NCI-H526 (cell line): Measurements from ENCODE around the gene ZBTB25.
"Not testable (repeated sequence)": the region's sequence is repeated elsewhere in the genome, so short reads cannot be mapped to it uniquely, and the experiment has no call there.

ENCODE experiments used
- DNase-seq, 2 experiments: peaks; one replicate each; lab custom pipeline; 2025; lab: John Stamatoyannopoulos, UW

ZBTB25 gene, protein sequence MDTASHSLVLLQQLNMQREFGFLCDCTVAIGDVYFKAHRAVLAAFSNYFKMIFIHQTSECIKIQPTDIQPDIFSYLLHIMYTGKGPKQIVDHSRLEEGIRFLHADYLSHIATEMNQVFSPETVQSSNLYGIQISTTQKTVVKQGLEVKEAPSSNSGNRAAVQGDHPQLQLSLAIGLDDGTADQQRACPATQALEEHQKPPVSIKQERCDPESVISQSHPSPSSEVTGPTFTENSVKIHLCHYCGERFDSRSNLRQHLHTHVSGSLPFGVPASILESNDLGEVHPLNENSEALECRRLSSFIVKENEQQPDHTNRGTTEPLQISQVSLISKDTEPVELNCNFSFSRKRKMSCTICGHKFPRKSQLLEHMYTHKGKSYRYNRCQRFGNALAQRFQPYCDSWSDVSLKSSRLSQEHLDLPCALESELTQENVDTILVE

GRCh38 chr14:64503434-64504309 lies at the start of gene ZBTB25:
Gene ZBTB25, minus strand, starts transcription at chr14:64503838. Its CDS starts 13,305 bp downstream, at chr14:64490533.
- DNase-seq: peak; percentile 71 to 94

- no peak for DNase-seq
Observed at GRCh38 chr14:64550621-64551333, 47.1 kb upstream of the ZBTB25 start.

DNA sequence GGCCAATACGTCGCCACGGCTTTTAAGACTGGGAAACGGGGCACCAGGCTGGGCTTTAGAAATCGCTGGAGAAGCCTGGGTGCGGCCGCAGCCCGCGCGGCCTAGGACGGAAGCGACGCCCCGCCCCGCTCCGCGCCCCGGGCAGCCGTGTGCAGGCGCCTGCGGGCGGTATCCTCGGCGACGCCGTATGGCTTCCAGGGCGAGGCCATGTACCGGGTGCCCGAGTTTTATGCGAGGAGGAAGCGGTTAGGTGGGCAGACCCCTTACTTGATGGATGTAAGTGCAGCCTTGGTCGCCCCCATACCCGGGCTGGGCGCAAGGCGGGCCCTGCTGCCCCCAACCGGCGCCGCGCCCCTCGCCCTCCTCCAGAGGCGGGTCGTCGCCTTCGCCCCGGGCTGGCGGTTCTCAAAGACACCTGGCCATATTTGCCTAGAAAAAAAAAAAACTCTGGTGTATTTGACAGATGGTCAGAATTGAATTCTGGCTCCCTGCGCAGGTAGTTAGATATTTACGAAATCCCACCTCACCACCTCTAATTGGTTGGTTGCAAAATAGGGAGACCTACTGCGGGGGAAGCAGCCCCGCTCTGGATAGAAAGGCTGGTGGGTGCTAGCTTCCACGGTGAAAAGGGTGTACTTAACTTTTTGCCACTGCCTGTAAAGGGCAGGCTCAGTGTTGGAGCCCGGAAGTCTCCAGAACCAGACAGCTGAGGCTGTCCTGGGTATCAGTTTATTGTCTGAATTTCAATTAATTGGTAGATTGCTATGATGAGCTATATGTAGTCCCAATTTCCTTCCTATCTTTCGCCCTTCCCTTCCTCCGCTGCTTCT lies 46.4 kb upstream of the ZBTB25 start, which contains the start of gene PPP1R36:
PPP1R36 (plus strand) TSS at position 171 of the 830 bp plus-strand sequence; CDS start at position 208, 37 bp downstream.
- DNase-seq: peak; percentile 56 to 87

GRCh38 chr14:64549016-64549415 lies 45.4 kb upstream of the ZBTB25 start:
- DNase-seq: peak in 1 of 2 experiments; percentile 5

- peak in 1 of 2 experiments; percentile 1 for DNase-seq
Observed at GRCh38 chr14:64544607-64545312, 41.1 kb upstream of the ZBTB25 start.

GRCh38 chr14:64542836-64543201 lies 39.2 kb upstream of the ZBTB25 start:
- DNase-seq: no peak

DNA sequence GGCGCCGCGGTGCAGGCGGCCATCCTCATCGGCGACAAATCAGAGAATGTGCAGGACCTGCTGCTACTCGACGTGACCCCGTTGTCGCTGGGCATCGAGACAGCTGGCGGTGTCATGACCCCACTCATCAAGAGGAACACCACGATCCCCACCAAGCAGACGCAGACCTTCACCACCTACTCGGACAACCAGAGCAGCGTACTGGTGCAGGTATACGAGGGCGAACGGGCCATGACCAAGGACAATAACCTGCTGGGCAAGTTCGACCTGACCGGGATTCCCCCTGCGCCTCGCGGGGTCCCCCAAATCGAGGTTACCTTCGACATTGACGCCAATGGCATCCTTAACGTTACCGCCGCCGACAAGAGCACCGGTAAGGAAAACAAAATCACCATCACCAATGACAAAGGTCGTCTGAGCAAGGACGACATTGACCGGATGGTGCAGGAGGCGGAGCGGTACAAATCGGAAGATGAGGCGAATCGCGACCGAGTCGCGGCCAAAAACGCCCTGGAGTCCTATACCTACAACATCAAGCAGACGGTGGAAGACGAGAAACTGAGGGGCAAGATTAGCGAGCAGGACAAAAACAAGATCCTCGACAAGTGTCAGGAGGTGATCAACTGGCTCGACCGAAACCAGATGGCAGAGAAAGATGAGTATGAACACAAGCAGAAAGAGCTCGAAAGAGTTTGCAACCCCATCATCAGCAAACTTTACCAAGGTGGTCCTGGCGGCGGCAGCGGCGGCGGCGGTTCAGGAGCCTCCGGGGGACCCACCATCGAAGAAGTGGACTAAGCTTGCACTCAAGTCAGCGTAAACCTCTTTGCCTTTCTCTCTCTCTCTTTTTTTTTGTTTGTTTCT lies 38.6 kb upstream of the ZBTB25 start:
- no peak for DNase-seq

GRCh38 chr14:64541261-64541971 lies 37.8 kb upstream of the ZBTB25 start:
- peak in 1 of 2 experiments; percentile 2 for DNase-seq

- DNase-seq: peak; percentile 90 to 97
Observed at GRCh38 chr14:64540208-64541202, 36.9 kb upstream of the ZBTB25 start, which contains the start of gene HSPA2. Gene HSPA2, plus strand, starts transcription at chr14:64540741. Its CDS starts 109 bp downstream, at chr14:64540850.

DNA sequence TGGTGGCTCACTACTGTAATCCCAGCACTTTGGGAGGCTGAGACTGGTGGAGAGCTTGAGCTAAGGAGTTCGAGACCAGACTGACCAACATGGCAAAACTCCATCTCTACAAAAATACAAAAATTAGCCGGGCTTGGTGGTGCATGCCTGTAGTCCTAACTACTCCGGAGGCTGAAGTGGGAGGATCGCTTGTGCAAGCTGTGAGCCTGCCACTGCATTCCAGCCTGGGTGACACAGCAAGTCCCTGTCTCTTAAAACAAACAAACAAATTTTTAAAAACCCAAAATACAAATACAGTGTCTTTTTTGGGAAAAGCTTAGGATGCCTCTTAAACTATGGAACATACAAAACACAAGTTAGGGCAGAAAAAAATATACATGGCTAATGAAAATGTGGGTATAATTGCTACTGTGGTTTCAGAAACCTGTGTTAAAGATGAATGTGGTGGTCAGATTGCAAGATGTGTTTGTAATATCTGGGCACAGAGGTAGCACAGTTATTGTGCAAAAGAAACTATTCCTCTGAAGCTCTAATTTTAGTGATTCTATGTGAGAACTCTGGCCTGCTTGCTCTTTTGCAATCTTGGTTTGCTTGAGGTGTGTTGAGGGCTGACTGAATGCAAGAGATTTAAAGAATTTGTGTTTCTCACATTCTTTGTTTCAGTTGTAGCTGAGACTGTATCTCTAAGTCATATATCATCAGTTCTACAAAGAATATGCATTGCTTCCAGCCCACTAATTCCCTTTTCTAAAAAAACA lies 33.0 kb upstream of the ZBTB25 start:
- DNase-seq: no peak

DNA sequence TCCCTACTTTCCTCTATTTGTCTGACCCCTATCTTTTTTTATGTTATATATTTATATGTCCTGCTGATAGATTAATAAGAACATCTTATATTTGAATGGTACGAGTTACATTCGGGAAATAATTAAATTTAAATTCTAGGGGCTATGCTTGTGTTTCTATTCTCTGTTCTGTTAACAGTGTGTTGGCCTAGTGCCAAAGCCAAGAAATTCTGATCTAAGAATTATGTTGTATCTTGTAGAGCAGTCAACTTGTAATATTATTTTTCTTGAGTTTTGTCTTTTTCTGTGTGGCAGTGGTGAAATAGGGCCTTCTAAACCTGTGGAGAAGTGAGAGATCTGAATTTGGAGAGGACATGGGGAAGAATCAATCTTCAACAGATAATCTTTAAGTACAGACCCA lies 27.9 kb upstream of the ZBTB25 start:
- DNase-seq: no peak

DNA sequence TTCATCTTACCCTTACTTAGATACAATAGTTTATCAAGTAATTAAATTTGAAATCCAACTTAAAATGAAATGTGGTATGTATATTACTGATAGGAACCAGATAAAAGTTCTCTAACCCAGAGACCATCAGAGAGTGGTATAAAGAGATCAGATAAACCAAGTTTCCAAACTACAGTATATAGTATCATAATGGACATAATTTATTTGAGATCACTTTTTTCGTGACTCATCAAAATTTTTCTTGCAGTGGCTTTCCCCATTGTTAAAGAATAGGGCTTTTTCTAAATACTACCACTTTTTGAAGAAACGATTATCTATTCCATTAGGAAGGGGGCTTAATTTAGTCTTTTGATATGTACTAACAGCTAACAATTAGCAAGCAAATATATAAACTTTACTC lies 21.7 kb upstream of the ZBTB25 start:
- DNase-seq: no peak

GRCh38 chr14:64522591-64523355 lies 19.1 kb upstream of the ZBTB25 start:
- no peak for DNase-seq

GRCh38 chr14:64520699-64521098 lies 17.1 kb upstream of the ZBTB25 start:
- DNase-seq: no peak

GRCh38 chr14:64518229-64518628 lies 14.6 kb upstream of the ZBTB25 start:
- DNase-seq: no peak

DNA sequence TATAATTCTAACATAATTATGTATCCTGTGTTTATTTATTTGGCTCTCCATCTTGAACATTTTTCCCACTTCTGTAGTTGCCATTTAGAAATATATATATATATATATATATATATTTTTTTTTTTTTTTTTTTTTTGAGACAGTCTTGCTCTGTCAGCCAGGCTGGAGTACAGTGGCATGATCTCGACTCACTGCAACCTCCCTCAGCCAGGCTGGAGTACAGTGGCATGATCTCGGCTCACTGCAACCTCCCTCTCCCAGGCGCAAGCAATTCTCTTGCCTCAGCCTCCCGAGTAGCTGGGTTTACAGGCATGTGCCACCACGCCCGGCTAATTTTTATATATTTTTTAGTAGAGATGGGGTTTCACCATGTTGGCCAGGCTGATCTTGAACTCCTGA lies 14.0 kb upstream of the ZBTB25 start:
- DNase-seq: not testable (repeated sequence)
